GM21717 (cell line): Measurements from ENCODE around the gene LTBP2.

Source experiments
- ATAC-seq: cut with Tn5 transposase; IDR thresholded peaks from one replicate; pipeline ENCODE4 v1.9.1; 2021; ENCODE audit warnings: mild to moderate bottlenecking, moderate library complexity; ENCODE audit not compliant: unreplicated experiment

LTBP2 gene

GRCh38 chr14:74613211-74613914, 1.3 kb upstream of the LTBP2 start:
- no peak for ATAC-seq

GRCh38 chr14:74612350-74613021, 449 bp upstream of the LTBP2 start:
- no peak for ATAC-seq

DNA sequence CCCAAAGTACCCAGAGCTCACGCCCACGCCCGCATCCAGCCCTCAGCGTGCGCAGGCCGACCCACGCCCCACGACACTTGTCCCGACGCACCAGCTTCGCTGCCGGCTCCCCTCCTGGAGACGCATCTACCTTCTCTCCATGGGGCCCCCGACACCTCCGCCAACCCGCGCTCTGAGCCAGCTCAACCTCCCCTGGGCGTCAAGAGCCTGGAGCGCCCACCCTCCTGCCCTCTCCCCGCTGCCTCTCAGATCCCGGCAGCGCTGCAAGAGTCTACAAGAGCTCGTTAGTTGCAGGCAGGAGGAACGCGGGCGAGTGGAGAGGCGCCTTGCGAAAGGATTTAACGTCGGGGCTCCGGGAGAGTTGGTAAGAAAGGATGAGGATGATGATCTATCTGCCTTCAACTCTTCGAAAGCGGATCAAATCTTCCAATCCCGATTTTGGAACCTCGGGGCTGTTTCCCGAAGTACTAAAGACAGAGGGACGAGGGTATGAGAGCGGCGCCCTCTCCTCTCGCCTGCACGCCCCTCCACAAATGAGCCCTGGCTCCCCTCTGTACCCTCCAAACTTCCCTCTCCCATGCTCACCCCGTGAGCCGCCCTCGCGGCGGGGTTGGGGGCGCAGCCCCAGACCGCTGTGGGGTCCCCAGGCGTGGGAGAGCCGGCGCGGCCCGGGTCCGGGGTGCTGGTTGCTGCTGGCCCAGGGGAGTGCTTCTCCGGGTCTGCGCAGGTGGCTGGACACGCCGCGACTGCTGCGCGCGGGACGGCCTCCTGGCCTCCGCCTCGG, 979 bp downstream of the LTBP2 start:
- no peak for ATAC-seq

- no peak for ATAC-seq
Measured at GRCh38 chr14:74610199-74610865, 1.7 kb downstream of the LTBP2 start.

GRCh38 chr14:74609721-74610120, 2.3 kb downstream of the LTBP2 start:
- no peak for ATAC-seq

DNA sequence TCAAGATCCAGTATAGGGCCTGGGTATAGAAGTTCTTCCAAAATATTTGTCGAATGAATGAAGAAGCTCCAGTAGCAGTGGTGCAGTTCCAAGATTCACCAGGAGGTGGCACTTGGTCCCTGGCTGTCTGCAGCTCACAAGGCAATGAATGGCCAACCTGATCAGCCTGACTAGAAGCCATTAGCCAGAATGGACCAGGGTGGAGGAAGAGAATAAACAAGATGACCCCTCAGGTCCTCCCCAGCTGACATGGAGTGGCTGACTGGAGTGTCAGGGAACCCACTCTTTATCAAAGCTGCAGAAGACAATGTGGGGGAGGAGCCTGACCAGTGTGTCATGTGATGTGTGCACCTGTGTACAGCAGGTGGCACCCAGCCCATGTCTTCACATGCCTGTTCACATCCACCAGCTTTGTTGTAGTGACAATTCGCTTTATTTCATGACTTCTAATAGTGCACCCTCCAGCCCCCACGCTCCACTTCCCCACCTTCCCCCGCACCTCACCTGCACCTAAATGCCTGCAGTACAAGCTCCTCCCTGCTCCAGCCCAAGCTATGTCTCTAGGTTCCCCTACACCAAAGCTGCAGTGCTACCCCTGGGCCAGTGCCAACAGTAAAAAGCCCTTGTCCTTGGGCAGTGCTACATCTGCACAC, 3.0 kb downstream of the LTBP2 start:
- ATAC-seq = no peak

DNA sequence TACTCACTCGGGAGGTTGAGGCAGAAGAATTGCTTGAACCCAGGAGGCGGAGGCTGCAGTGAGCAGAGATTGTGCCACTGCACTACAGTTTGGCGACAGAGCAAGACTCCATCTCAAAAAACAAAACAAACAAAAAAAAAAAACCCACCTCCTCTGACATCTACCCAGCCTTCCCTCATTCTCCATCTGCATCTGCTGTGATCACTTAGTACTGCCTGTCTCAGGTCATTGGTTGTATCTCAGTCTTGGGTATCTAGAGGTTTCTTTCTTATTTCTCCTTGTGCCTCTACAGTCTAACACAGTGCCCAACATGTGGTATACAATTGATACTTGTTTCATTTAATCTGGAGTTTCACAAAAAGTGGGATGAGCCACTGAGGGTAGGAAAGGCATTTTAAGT, 5.3 kb downstream of the LTBP2 start:
- no peak for ATAC-seq

- no peak for ATAC-seq
Measured at GRCh38 chr14:74605531-74606223, 6.4 kb downstream of the LTBP2 start.

GRCh38 chr14:74604911-74605310, 7.1 kb downstream of the LTBP2 start:
- no peak for ATAC-seq

DNA sequence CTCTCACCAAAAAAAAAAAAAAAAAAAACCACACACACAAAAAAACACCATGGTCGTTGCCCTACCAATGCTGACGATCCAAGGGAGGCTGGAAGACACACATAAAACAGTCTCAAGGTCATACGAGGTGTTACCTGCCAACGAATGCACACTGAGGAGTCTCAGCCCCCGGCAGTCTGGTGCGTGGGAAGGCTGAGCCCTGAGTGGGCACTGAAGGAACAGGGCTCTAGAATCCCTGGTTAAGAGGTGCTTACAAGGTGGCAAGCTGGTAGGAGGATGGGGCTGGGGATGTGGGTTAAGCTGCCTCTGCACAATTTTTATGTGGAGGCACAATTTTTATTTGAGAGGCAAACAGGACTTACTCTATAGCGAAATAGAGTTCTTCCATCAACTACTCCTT, 7.9 kb downstream of the LTBP2 start:
- ATAC-seq = no peak

GRCh38 chr14:74601982-74602381, 10.1 kb downstream of the LTBP2 start:
- no peak for ATAC-seq

- no peak for ATAC-seq
Measured at GRCh38 chr14:74599946-74600345, 12.1 kb downstream of the LTBP2 start.

- ATAC-seq = no peak
Measured at GRCh38 chr14:74599321-74599761, 12.7 kb downstream of the LTBP2 start.

DNA sequence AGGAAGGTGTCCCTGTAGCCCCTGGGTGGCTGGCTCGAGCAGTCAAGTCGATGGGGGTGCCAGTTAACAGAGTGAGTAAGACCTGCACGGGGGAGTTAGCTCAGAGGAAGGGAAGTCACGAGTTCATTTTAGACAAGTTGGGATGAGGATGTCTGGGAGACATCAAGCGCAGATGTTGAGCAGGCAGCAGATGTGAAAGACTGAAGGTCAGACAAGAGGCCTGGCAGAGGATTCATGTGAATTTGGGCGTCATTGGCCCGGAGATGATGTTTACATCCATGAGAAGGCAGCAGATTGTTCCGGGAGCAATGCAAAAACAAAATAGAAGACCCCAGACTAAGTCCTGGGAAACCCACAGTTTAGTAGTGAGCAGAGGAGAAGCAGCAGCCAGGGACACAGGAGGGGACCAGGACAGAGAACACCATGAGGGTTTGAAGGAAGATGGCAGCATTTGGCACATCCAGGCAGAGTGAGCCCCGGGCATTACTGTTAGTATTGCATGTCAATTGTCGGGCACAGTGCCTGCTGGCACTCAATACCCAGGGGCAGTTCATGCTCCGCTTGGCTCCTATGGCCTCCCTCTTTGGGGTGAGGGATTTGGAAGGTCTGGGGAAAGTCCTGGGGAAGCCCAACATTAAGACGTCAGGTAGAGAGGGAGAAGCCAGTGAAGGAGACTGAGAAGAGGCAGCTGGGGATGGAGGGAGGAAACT, 15.1 kb downstream of the LTBP2 start:
- no peak for ATAC-seq

- no peak for ATAC-seq
Measured at GRCh38 chr14:74595006-74595735, 16.9 kb downstream of the LTBP2 start.

DNA sequence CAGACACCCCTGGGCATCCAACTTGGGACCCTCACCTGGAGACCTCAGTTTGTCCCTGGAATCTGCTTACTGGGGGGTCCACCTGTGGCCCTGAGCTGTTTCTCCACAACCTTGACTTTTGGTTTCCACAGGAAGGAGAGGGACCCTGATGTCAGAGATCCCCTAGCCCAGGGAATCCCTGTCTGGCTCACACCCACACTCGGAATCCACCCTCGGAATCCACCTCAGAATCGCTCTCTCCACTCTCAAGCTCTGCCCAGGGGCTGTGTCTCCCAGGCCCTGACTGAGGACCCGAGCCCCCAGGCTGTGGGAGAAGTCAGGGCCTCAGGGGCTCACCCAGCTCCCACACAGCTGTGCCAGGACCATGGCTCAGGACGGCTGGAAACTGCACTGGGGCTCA, 17.4 kb downstream of the LTBP2 start:
- no peak for ATAC-seq

GRCh38 chr14:74594029-74594428, 18.0 kb downstream of the LTBP2 start:
- no peak for ATAC-seq

- no peak for ATAC-seq
Measured at GRCh38 chr14:74593241-74593953, 18.6 kb downstream of the LTBP2 start.
